ENCODE data around the gene MRPS23.

MRPS23 gene

GRCh38 chr17:57849874-57850754 is at the start of gene MRPS23:
Gene MRPS23 (minus strand): TSS chr17:57850044. CDS start chr17:57850010, 34 bp downstream.
- DNase-seq = peak; percentile 99

DNA sequence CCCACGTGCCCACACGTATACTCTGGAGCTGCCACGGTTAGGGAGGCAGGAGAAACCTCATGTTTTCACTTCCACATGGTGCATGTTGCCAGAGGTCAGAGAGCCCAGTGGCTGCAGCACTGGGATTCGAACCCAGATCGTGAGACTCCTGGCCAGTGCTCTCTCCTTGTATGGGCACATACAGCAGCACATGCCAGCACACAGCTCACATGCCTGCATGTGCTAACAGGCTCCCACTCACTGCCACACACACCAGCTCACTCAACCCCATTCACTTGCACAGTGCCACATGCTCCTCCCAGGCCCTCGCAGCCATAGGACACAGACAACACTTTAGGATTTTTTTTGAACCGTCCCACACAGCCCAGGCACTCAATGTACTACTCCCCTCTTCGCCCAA is 49.5 kb upstream of the MRPS23 start:
- no peak for DNase-seq

- DNase-seq = no peak
Measured at GRCh38 chr17:57898487-57899311, 48.9 kb upstream of the MRPS23 start.

DNA sequence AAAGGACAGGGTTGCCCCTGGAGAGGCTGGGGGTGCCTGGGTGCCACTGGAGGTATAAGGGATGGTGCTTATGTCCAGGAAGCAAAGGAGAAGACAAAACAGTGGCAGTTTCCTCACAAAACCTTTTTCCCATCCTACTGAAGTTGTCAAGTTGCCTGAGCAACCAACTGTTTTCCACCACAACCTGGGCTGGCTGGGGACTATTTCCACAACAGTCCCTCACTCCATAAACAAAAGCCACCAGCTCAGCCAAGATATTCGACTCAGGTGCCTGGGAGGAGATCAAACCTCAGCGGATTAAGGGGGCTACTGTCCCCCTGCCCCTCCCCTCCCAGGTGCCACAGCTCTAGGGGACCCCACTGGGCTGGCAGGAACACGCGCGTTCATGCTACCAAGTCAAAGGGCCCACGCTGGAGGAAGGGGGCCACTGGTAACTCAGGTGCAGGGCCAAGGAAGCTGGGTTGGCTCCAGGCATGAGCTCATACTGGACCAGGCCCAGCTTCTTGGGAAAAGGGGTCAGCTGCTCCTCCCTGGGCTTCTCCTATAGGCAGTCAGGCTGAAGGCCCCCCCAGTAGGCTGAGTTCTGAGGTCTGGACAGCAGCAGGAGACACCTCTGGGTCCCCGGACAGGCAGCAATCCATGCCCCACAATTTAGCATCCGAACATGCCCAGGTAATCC is 45.7 kb upstream of the MRPS23 start:
- DNase-seq = no peak

DNA sequence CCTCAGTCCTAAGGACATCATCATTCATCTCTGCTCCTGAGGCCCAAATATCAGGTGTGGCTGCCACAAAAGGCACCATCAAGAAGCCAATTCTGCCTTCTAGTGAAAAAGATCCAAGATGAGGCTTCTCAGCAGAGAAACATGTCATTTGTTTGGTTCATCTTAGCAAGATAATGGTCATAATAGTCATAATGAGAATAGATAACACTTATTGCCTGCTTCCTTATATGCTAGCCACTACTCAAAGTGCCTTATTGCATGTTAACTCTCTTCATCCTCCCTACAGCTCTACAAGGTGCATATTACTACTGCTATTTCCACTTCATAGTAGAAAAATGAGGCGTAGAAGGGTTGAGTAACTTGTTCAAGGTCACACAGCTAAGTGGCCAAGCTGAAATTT is 45.0 kb upstream of the MRPS23 start:
- DNase-seq = no peak

DNA sequence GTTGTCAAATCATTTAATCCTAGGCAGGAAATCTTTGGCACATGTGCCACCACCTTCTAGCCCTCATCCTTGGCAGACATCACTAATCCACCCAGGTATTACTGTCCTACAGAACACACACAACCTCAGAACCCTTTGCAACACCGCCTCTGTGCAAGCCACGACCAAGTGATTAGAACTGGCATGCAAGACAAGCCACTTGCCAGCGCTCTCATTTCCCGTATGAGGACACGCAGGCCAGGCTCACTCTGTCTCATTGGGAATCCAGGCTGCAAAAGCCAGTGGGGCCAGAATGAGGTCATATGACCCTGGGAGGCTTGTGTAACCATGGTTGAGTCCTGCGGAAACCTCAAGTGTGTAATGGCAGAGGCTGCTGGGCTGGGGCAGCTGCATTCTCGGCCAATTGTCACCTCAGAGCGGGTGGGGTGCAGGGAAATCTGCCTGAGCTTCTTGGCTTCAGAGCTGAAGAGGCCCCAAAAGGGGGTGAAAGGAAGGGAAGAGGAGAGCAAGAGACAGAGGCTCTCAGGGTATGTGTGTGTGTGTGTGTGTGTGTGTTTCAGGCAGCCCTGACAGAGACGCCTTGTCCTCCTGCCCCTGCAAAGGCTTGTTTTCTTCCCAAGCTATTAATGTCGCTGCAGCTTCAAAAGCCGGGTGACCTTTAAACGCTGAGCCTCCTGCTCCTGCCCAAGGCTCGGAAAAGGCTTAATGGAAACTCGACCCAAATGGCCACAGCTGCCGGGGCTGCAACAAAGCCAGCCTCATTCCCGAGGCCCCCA is 43.2 kb upstream of the MRPS23 start:
- DNase-seq = peak; percentile 86

GRCh38 chr17:57892146-57892819 is 42.4 kb upstream of the MRPS23 start:
- peak; percentile 89 for DNase-seq

DNA sequence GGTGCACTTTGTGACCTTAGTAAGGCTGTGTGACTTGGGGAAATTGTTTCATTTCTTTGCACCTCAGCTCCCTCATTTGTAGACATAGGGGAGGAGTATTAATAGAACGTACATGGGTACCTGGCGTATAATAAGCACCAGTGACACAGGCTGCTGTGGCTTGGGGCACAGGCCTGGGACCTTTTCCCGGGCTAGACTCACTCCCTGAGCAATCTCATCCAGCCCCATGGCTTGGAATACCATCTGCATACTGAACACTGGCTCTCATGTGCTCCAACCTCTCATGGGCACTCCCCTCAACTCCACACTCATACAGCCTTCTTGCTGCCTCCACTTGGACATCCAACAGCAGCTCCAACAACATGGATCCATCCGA is 41.0 kb upstream of the MRPS23 start:
- no peak for DNase-seq

DNA sequence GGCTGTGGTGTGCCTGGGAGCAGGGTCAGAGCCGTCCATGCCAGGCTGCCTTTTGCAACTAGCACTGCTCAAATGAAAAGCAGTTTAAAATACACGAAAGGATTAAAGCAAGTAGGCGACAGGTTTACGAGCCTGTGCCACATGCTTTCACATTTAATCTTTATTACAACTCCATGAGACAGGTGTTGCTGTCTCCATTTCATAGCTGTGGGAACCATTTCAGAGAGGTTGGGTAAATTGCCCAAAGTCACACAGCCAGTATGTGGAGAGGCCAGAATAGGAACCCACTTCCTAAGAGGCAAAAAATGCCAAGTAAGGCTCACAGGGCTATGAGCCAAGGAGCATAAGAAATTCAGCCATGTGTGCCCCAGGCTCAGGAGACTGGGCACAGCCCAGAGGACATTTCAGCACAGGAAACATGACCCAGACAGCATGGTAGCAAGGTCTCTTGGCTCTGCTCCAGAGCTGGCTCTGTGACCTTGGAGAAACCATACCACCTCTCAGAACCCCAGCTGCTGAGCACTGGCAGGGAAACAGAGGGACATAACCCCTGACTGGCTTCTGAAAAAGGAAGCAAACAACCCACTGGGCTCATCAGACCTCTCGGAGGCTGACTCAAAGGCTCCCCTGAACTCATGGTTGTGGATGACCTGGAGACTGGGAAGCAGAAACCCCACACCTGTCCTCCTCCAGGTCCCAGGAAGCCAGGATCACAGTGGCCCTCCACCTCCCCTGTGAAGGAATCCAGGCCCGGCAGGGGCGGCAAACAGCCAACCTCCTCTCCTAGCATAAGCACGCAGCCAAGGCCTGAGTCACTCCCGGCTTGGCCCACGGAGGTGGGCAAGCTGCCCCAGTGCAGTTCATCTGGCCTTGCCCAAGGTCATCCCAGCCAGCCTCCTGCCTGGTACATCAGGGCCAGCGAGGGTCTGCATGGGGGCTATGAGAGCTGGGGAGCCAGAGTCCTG is 40.3 kb upstream of the MRPS23 start:
- DNase-seq = no peak

DNA sequence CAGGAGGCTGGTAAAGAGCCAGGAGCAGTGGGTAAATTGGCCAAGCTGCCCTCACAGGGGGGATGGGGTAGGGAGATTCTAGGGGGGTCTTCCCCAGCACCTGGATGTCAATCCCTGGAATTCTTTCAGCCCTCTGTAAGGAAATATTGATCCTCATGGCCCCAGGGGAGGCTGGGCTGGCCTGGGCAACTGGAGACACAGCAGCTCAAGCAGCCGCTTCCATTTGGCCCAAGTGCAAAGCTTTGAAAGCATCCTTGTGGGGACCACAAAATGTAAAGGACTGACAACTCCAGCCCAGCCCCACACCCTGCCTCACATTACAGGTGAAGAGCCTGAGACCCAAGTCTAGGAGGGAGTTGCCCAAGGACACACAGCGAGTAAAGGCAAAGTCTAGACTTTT is 39.4 kb upstream of the MRPS23 start:
- no peak for DNase-seq

GRCh38 chr17:57888311-57889216 is 38.7 kb upstream of the MRPS23 start:
- DNase-seq = no peak

GRCh38 chr17:57887161-57887560 is 37.3 kb upstream of the MRPS23 start:
- no peak for DNase-seq

DNA sequence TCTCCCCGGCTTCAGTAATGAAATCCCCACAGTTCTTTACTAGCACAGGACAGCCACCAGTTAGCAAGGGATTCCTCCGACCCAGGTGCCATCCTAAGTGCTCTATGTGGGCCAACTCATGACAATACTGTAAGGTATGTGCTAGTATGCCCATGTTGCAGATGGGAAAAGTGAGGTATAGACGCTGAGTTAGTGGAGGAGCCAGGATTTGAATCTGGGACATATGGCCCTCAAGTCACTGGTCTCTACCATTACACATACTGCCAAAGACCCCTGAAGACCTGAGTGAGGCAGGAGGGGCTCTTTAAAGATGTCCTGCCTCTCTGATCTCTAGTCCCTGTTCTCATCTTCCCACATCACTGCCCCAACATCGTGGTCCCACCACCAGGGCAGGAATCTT is 36.2 kb upstream of the MRPS23 start:
- DNase-seq = no peak

GRCh38 chr17:57885148-57885915 is 35.5 kb upstream of the MRPS23 start:
- no peak for DNase-seq

- DNase-seq = no peak
Measured at GRCh38 chr17:57881783-57882351, 32.0 kb upstream of the MRPS23 start.

GRCh38 chr17:57881143-57881542 is 31.3 kb upstream of the MRPS23 start:
- DNase-seq = no peak

GRCh38 chr17:57880086-57880456 is 30.2 kb upstream of the MRPS23 start:
- no peak for DNase-seq

GRCh38 chr17:57879437-57880085 is 29.7 kb upstream of the MRPS23 start:
- DNase-seq = no peak
